ENCODE data around the gene TFF1.

Gene TFF1

GRCh38 chr21:42379426-42380215 lies 13.3 kb upstream of the TFF1 start:
- peaks cover 16% of the 10 kb centered on the region for H3K9me3 Mint-ChIP-seq
- H3K27ac Mint-ChIP-seq, result no peak overlapping the region
- TF ChIP-seq, protein P1, sequence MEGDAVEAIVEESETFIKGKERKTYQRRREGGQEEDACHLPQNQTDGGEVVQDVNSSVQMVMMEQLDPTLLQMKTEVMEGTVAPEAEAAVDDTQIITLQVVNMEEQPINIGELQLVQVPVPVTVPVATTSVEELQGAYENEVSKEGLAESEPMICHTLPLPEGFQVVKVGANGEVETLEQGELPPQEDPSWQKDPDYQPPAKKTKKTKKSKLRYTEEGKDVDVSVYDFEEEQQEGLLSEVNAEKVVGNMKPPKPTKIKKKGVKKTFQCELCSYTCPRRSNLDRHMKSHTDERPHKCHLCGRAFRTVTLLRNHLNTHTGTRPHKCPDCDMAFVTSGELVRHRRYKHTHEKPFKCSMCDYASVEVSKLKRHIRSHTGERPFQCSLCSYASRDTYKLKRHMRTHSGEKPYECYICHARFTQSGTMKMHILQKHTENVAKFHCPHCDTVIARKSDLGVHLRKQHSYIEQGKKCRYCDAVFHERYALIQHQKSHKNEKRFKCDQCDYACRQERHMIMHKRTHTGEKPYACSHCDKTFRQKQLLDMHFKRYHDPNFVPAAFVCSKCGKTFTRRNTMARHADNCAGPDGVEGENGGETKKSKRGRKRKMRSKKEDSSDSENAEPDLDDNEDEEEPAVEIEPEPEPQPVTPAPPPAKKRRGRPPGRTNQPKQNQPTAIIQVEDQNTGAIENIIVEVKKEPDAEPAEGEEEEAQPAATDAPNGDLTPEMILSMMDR (IDR thresholded peaks at IDR 0.05; ENCODE audit: unreplicated experiment in 3 of 3), result no peak
- H3K4me3 Mint-ChIP-seq, result no peak overlapping the region
- H3K27me3 Mint-ChIP-seq (ENCODE audit: low read depth), result peaks cover 34% of the 10 kb centered on the region
- no peaks in the 10 kb centered on the region for H3K36me3 Mint-ChIP-seq (ENCODE audit: low read depth)
- H3K4me1 Mint-ChIP-seq, result peaks cover 1% of the 10 kb centered on the region

DNA sequence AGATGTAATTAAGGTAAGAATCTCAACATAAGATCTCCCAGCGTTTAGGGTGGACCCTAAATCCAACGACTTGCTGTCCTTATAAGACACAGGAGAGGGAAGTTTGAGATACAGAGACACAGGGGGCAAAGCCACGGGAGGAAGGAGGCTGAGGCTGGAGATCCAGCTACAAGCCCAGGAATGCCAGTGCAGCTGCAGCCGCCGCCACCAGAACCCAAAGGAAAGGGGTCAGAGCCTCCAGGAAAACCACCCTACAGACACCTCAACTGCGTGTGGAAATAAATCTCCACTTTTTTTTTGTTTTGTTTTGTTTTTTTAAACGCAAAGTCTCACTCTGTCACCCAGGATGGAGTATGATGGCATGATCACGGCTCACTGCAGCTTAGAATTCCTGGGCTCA lies 12.1 kb upstream of the TFF1 start:
- H3K4me1 Mint-ChIP-seq, result peaks cover 7% of the 10 kb centered on the region
- no peak overlapping the region for H3K4me3 Mint-ChIP-seq
- peaks cover 41% of the 10 kb centered on the region for H3K27me3 Mint-ChIP-seq (ENCODE audit: low read depth)
- no peaks in the 10 kb centered on the region for H3K36me3 Mint-ChIP-seq (ENCODE audit: low read depth)
- no peak overlapping the region for H3K27ac Mint-ChIP-seq
- peaks cover 16% of the 10 kb centered on the region for H3K9me3 Mint-ChIP-seq
- TF ChIP-seq, protein P1 (IDR thresholded peaks at IDR 0.05; ENCODE audit: unreplicated experiment in 3 of 3), result no peak

DNA sequence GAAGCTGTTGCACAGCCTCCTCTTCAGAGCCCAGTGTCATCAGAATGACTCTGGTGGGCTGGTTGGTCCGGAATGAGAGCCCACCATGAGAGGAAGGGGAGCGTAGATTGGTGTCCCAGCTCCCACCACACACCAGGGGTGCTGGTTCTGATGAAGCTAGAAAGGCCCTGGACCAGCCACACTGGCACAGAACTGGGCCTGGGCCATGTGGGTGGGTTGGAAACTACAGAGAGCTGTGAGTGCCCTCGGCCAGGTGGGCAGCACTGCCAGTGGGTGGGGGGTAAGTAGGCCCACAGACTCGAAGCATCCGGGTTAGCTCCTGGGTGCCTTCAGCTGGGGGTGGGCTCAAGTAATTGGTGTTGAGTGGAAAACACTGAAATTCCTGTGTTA lies 11.6 kb upstream of the TFF1 start:
- Mint-ChIP-seq H3K27me3 (ENCODE audit: low read depth) (peaks cover 44% of the 10 kb centered on the region), H3K27ac (no peak overlapping the region), H3K4me3 (no peak overlapping the region), H3K36me3 (ENCODE audit: low read depth) (no peaks in the 10 kb centered on the region), H3K4me1 (peaks cover 7% of the 10 kb centered on the region), H3K9me3 (peaks cover 16% of the 10 kb centered on the region)
- TF ChIP-seq, protein P1 (IDR thresholded peaks at IDR 0.05; ENCODE audit: unreplicated experiment in 3 of 3), result no peak

DNA sequence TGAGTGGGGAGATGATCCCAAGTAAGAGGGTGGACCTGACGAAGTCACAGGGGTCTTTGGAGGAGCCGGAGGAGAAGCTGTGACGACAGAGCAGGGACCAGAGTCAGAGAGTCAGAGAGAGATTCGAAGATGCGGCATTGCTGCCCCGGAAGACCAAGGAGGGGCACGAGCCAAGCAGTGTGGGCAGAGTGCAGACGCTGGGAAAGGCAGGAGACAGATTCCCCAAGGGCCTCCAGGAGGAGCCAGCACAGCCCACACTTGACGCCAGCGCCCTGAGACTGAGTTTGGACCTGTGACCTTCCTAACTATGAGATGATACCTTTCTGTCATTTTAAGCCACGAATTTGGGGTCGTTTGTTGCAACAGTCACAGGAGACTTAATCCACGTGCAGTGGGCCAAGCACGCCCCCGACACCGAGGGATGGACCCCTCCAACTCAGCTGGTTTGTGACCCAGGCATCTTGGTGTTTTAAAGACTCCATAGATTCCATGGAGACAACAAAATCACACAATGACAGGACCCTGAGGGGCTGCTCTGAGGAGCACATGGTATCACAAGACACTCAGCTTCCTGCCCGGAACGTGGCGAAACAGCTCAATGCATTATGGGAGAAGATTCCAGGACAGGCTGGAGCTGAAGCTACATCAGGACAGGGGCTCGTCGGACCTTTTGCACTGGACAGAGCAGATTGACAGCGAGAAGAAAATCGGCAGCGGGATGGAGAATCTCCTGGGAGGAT lies 11.0 kb upstream of the TFF1 start:
- Mint-ChIP-seq H3K4me1 (peaks cover 7% of the 10 kb centered on the region), H3K4me3 (no peak overlapping the region)
- TF ChIP-seq, protein P1 (IDR thresholded peaks at IDR 0.05; ENCODE audit: unreplicated experiment in 3 of 3), result no peak

GRCh38 chr21:42376338-42376982 lies 10.1 kb upstream of the TFF1 start:
- Mint-ChIP-seq H3K4me1 (peaks cover 7% of the 10 kb centered on the region), H3K27me3 (ENCODE audit: low read depth) (peaks cover 49% of the 10 kb centered on the region), H3K36me3 (ENCODE audit: low read depth) (no peaks in the 10 kb centered on the region), H3K27ac (no peak overlapping the region), H3K4me3 (no peak overlapping the region), H3K9me3 (peaks cover 4% of the 10 kb centered on the region)
- TF ChIP-seq, protein P1 (IDR thresholded peaks at IDR 0.05; ENCODE audit: unreplicated experiment in 3 of 3), result no peak

More for the DNA sequence above, 11.0 kb upstream of the TFF1 start:
- peaks cover 46% of the 10 kb centered on the region for H3K27me3 Mint-ChIP-seq (ENCODE audit: low read depth)
- no peaks in the 10 kb centered on the region for H3K36me3 Mint-ChIP-seq (ENCODE audit: low read depth)
- peaks cover 13% of the 10 kb centered on the region for H3K9me3 Mint-ChIP-seq
- H3K27ac Mint-ChIP-seq, result no peak overlapping the region

Measured in nephron (organoid).